ENCODE measurements around the gene CD180.

Gene CD180

GRCh38 chr5:67209141-67209771, 12.7 kb upstream of the CD180 start:
- H3K9me3 ChIP-seq (ENCODE audit: control insufficient read depth, insufficient read depth, low read length) = no peaks in the 10 kb centered on the region
- peaks cover 3% of the 10 kb centered on the region; the same call in 1 of the 2 replicates for H3K4me1 ChIP-seq (ENCODE audit: control insufficient read depth, insufficient read depth, low read length)
- H3K36me3 ChIP-seq (ENCODE audit: control insufficient read depth, insufficient read depth, low read length) = no peaks in the 10 kb centered on the region
- H3K4me3 ChIP-seq (ENCODE audit: low read depth, low read length) = no peak overlapping the region
- no peak overlapping the region for H3K27ac ChIP-seq (ENCODE audit: low read depth, low read length)
- no peak overlapping the region for H3K9ac ChIP-seq (ENCODE audit: low read depth, low read length)
- H3K27me3 ChIP-seq (ENCODE audit: control insufficient read depth, insufficient read depth, low read length) = no peaks in the 10 kb centered on the region

GRCh38 chr5:67208403-67208802, 11.8 kb upstream of the CD180 start:
- no peak overlapping the region for H3K27ac ChIP-seq (ENCODE audit: low read depth, low read length)
- H3K4me3 ChIP-seq (ENCODE audit: low read depth, low read length) = no peak overlapping the region
- no peaks in the 10 kb centered on the region for H3K9me3 ChIP-seq (ENCODE audit: control insufficient read depth, insufficient read depth, low read length)
- H3K4me1 ChIP-seq (ENCODE audit: control insufficient read depth, insufficient read depth, low read length) = peaks cover 3% of the 10 kb centered on the region; the same call in 1 of the 2 replicates
- H3K9ac ChIP-seq (ENCODE audit: low read depth, low read length) = no peak overlapping the region
- no peaks in the 10 kb centered on the region for H3K36me3 ChIP-seq (ENCODE audit: control insufficient read depth, insufficient read depth, low read length)
- H3K27me3 ChIP-seq (ENCODE audit: control insufficient read depth, insufficient read depth, low read length) = no peaks in the 10 kb centered on the region

GRCh38 chr5:67206929-67207328, 10.3 kb upstream of the CD180 start:
- Histone ChIP-seq H3K9me3 (ENCODE audit: control insufficient read depth, insufficient read depth, low read length) (no peaks in the 10 kb centered on the region), H3K9ac (ENCODE audit: low read depth, low read length) (no peak overlapping the region), H3K27ac (ENCODE audit: low read depth, low read length) (no peak overlapping the region), H3K4me1 (ENCODE audit: control insufficient read depth, insufficient read depth, low read length) (peaks cover 3% of the 10 kb centered on the region; the same call in 1 of the 2 replicates), H3K36me3 (ENCODE audit: control insufficient read depth, insufficient read depth, low read length) (no peaks in the 10 kb centered on the region), H3K4me3 (ENCODE audit: low read depth, low read length) (no peak overlapping the region), H3K27me3 (ENCODE audit: control insufficient read depth, insufficient read depth, low read length) (no peaks in the 10 kb centered on the region)

GRCh38 chr5:67206461-67206860, 9.9 kb upstream of the CD180 start:
- Histone ChIP-seq H3K27ac (ENCODE audit: low read depth, low read length) (no peak overlapping the region), H3K9ac (ENCODE audit: low read depth, low read length) (no peak overlapping the region), H3K4me1 (ENCODE audit: control insufficient read depth, insufficient read depth, low read length) (peaks cover 3% of the 10 kb centered on the region; the same call in 1 of the 2 replicates), H3K4me3 (ENCODE audit: low read depth, low read length) (no peak overlapping the region), H3K9me3 (ENCODE audit: control insufficient read depth, insufficient read depth, low read length) (no peaks in the 10 kb centered on the region), H3K36me3 (ENCODE audit: control insufficient read depth, insufficient read depth, low read length) (no peaks in the 10 kb centered on the region), H3K27me3 (ENCODE audit: control insufficient read depth, insufficient read depth, low read length) (no peaks in the 10 kb centered on the region)

GRCh38 chr5:67205981-67206380, 9.4 kb upstream of the CD180 start:
- no peak overlapping the region for H3K9ac ChIP-seq (ENCODE audit: low read depth, low read length)
- peaks cover 3% of the 10 kb centered on the region; the same call in 1 of the 2 replicates for H3K4me1 ChIP-seq (ENCODE audit: control insufficient read depth, insufficient read depth, low read length)
- no peaks in the 10 kb centered on the region for H3K36me3 ChIP-seq (ENCODE audit: control insufficient read depth, insufficient read depth, low read length)
- H3K27me3 ChIP-seq (ENCODE audit: control insufficient read depth, insufficient read depth, low read length) = no peaks in the 10 kb centered on the region
- no peaks in the 10 kb centered on the region for H3K9me3 ChIP-seq (ENCODE audit: control insufficient read depth, insufficient read depth, low read length)
- no peak overlapping the region for H3K27ac ChIP-seq (ENCODE audit: low read depth, low read length)
- H3K4me3 ChIP-seq (ENCODE audit: low read depth, low read length) = no peak overlapping the region

GRCh38 chr5:67204821-67205220, 8.2 kb upstream of the CD180 start:
- Histone ChIP-seq H3K9me3 (ENCODE audit: control insufficient read depth, insufficient read depth, low read length) (no peaks in the 10 kb centered on the region), H3K27me3 (ENCODE audit: control insufficient read depth, insufficient read depth, low read length) (no peaks in the 10 kb centered on the region), H3K4me1 (ENCODE audit: control insufficient read depth, insufficient read depth, low read length) (peaks cover 3% of the 10 kb centered on the region; the same call in 1 of the 2 replicates), H3K9ac (ENCODE audit: low read depth, low read length) (no peak overlapping the region), H3K27ac (ENCODE audit: low read depth, low read length) (no peak overlapping the region), H3K4me3 (ENCODE audit: low read depth, low read length) (no peak overlapping the region), H3K36me3 (ENCODE audit: control insufficient read depth, insufficient read depth, low read length) (no peaks in the 10 kb centered on the region)

GRCh38 chr5:67203701-67204074, 7.1 kb upstream of the CD180 start:
- no peaks in the 10 kb centered on the region for H3K27me3 ChIP-seq (ENCODE audit: control insufficient read depth, insufficient read depth, low read length)
- no peak overlapping the region for H3K9ac ChIP-seq (ENCODE audit: low read depth, low read length)
- H3K36me3 ChIP-seq (ENCODE audit: control insufficient read depth, insufficient read depth, low read length) = no peaks in the 10 kb centered on the region
- no peaks in the 10 kb centered on the region for H3K9me3 ChIP-seq (ENCODE audit: control insufficient read depth, insufficient read depth, low read length)
- no peak overlapping the region for H3K27ac ChIP-seq (ENCODE audit: low read depth, low read length)
- no peak overlapping the region for H3K4me3 ChIP-seq (ENCODE audit: low read depth, low read length)
- H3K4me1 ChIP-seq (ENCODE audit: control insufficient read depth, insufficient read depth, low read length) = no peaks in the 10 kb centered on the region

- Histone ChIP-seq H3K36me3 (ENCODE audit: control insufficient read depth, insufficient read depth, low read length) (no peaks in the 10 kb centered on the region), H3K9ac (ENCODE audit: low read depth, low read length) (no peak overlapping the region), H3K27me3 (ENCODE audit: control insufficient read depth, insufficient read depth, low read length) (no peaks in the 10 kb centered on the region), H3K4me1 (ENCODE audit: control insufficient read depth, insufficient read depth, low read length) (no peaks in the 10 kb centered on the region), H3K9me3 (ENCODE audit: control insufficient read depth, insufficient read depth, low read length) (no peaks in the 10 kb centered on the region), H3K4me3 (ENCODE audit: low read depth, low read length) (no peak overlapping the region), H3K27ac (ENCODE audit: low read depth, low read length) (no peak overlapping the region)
Observed at GRCh38 chr5:67202828-67203227, 6.2 kb upstream of the CD180 start.

- Histone ChIP-seq H3K4me1 (ENCODE audit: control insufficient read depth, insufficient read depth, low read length) (no peaks in the 10 kb centered on the region), H3K9me3 (ENCODE audit: control insufficient read depth, insufficient read depth, low read length) (no peaks in the 10 kb centered on the region), H3K27me3 (ENCODE audit: control insufficient read depth, insufficient read depth, low read length) (no peaks in the 10 kb centered on the region), H3K36me3 (ENCODE audit: control insufficient read depth, insufficient read depth, low read length) (no peaks in the 10 kb centered on the region), H3K4me3 (ENCODE audit: low read depth, low read length) (no peak overlapping the region), H3K9ac (ENCODE audit: low read depth, low read length) (no peak overlapping the region), H3K27ac (ENCODE audit: low read depth, low read length) (no peak overlapping the region)
Observed at GRCh38 chr5:67201897-67202549, 5.4 kb upstream of the CD180 start.

- H3K9ac ChIP-seq (ENCODE audit: low read depth, low read length) = no peak overlapping the region
- no peaks in the 10 kb centered on the region for H3K4me1 ChIP-seq (ENCODE audit: control insufficient read depth, insufficient read depth, low read length)
- no peaks in the 10 kb centered on the region for H3K36me3 ChIP-seq (ENCODE audit: control insufficient read depth, insufficient read depth, low read length)
- no peaks in the 10 kb centered on the region for H3K9me3 ChIP-seq (ENCODE audit: control insufficient read depth, insufficient read depth, low read length)
- no peak overlapping the region for H3K27ac ChIP-seq (ENCODE audit: low read depth, low read length)
- H3K27me3 ChIP-seq (ENCODE audit: control insufficient read depth, insufficient read depth, low read length) = no peaks in the 10 kb centered on the region
- no peak overlapping the region for H3K4me3 ChIP-seq (ENCODE audit: low read depth, low read length)
Observed at GRCh38 chr5:67200809-67201562, 4.4 kb upstream of the CD180 start.

- H3K27me3 ChIP-seq (ENCODE audit: control insufficient read depth, insufficient read depth, low read length) = no peaks in the 10 kb centered on the region
- no peak overlapping the region for H3K4me3 ChIP-seq (ENCODE audit: low read depth, low read length)
- no peaks in the 10 kb centered on the region for H3K36me3 ChIP-seq (ENCODE audit: control insufficient read depth, insufficient read depth, low read length)
- H3K4me1 ChIP-seq (ENCODE audit: control insufficient read depth, insufficient read depth, low read length) = no peaks in the 10 kb centered on the region
- H3K27ac ChIP-seq (ENCODE audit: low read depth, low read length) = no peak overlapping the region
- H3K9me3 ChIP-seq (ENCODE audit: control insufficient read depth, insufficient read depth, low read length) = no peaks in the 10 kb centered on the region
- no peak overlapping the region for H3K9ac ChIP-seq (ENCODE audit: low read depth, low read length)
Observed at GRCh38 chr5:67199859-67200258, 3.3 kb upstream of the CD180 start.
